Measurements from ENCODE around the gene C19orf85.

Gene C19orf85

GRCh38 chr19:55444646-55445045 is 19.9 kb downstream of the C19orf85 start:
- in situ Hi-C loops (cut with MboI; ENCODE audit: low pct_unique_long_range_greater_than_20kb, low sequenced_read_pairs): no loop called here
- DNase-seq: no peak

GRCh38 chr19:55443824-55444480 is 20.6 kb downstream of the C19orf85 start:
- no peak for DNase-seq
- in situ Hi-C loops (cut with MboI; ENCODE audit: low pct_unique_long_range_greater_than_20kb, low sequenced_read_pairs): no loop called here

GRCh38 chr19:55443045-55443823 is 21.3 kb downstream of the C19orf85 start, which contains the start of gene SHISA7:
TSS of gene SHISA7 (minus strand) at chr19:55443300. CDS start at chr19:55442863, 437 bp downstream.
- in situ Hi-C loops (cut with MboI; ENCODE audit: low pct_unique_long_range_greater_than_20kb, low sequenced_read_pairs): no loop called here
- DNase-seq: no peak

- DNase-seq: no peak
- in situ Hi-C loops (cut with MboI; ENCODE audit: low pct_unique_long_range_greater_than_20kb, low sequenced_read_pairs): no loop called here
Measured at GRCh38 chr19:55442372-55442961, 22.1 kb downstream of the C19orf85 start.

- in situ Hi-C loops (cut with MboI; ENCODE audit: low pct_unique_long_range_greater_than_20kb, low sequenced_read_pairs): no loop called here
Measured at GRCh38 chr19:55441692-55442321, 22.7 kb downstream of the C19orf85 start.

GRCh38 chr19:55441319-55441691 is 23.2 kb downstream of the C19orf85 start:
- in situ Hi-C loops (cut with MboI; ENCODE audit: low pct_unique_long_range_greater_than_20kb, low sequenced_read_pairs): no loop called here
- DNase-seq: no peak

More at GRCh38 chr19:55441692-55442321, 22.7 kb downstream of the C19orf85 start:
- DNase-seq: no peak

- in situ Hi-C loops (cut with MboI; ENCODE audit: low pct_unique_long_range_greater_than_20kb, low sequenced_read_pairs): no loop called here
- no peak for DNase-seq
Measured at GRCh38 chr19:55440411-55441105, 24.0 kb downstream of the C19orf85 start.

GRCh38 chr19:55439052-55439451 is 25.5 kb downstream of the C19orf85 start:
- in situ Hi-C loops (cut with MboI; ENCODE audit: low pct_unique_long_range_greater_than_20kb, low sequenced_read_pairs): no loop called here
- DNase-seq: no peak

GRCh38 chr19:55437410-55437809 is 27.1 kb downstream of the C19orf85 start:
- peak; percentile 80 for DNase-seq

GRCh38 chr19:55436847-55437246 is 27.7 kb downstream of the C19orf85 start:
- no peak for DNase-seq
- in situ Hi-C loops (cut with MboI; ENCODE audit: low pct_unique_long_range_greater_than_20kb, low sequenced_read_pairs): no loop called here

More at GRCh38 chr19:55437410-55437809, 27.1 kb downstream of the C19orf85 start:
- in situ Hi-C loops (cut with MboI; ENCODE audit: low pct_unique_long_range_greater_than_20kb, low sequenced_read_pairs): no loop called here

- in situ Hi-C loops (cut with MboI; ENCODE audit: low pct_unique_long_range_greater_than_20kb, low sequenced_read_pairs): no loop called here
- DNase-seq: no peak
Measured at GRCh38 chr19:55435020-55435419, 29.5 kb downstream of the C19orf85 start.

- no peak for DNase-seq
- in situ Hi-C loops (cut with MboI; ENCODE audit: low pct_unique_long_range_greater_than_20kb, low sequenced_read_pairs): no loop called here
Measured at GRCh38 chr19:55434356-55434919, 30.1 kb downstream of the C19orf85 start.

- in situ Hi-C loops (cut with MboI; ENCODE audit: low pct_unique_long_range_greater_than_20kb, low sequenced_read_pairs): no loop called here
- DNase-seq: no peak
Measured at GRCh38 chr19:55433292-55433691, 31.3 kb downstream of the C19orf85 start.

GRCh38 chr19:55432241-55432959 is 32.2 kb downstream of the C19orf85 start:
- in situ Hi-C loops (cut with MboI; ENCODE audit: low pct_unique_long_range_greater_than_20kb, low sequenced_read_pairs): no loop called here
- DNase-seq: no peak

GRCh38 chr19:55431183-55431582 is 33.4 kb downstream of the C19orf85 start:
- no peak for DNase-seq
- in situ Hi-C loops (cut with MboI; ENCODE audit: low pct_unique_long_range_greater_than_20kb, low sequenced_read_pairs): no loop called here

GRCh38 chr19:55426042-55426441 is 38.5 kb downstream of the C19orf85 start:
- in situ Hi-C loops (cut with MboI; ENCODE audit: low pct_unique_long_range_greater_than_20kb, low sequenced_read_pairs): no loop called here
- DNase-seq: no peak

GRCh38 chr19:55424518-55424917 is 40.0 kb downstream of the C19orf85 start:
- in situ Hi-C loops (cut with MboI; ENCODE audit: low pct_unique_long_range_greater_than_20kb, low sequenced_read_pairs): no loop called here
- DNase-seq: no peak

Data from KBM-7 (cell line).